Kasumi-1 (cell line): ENCODE data around the gene ABCA10.
"Not testable (repeated sequence)": the region's sequence is repeated elsewhere in the genome, so short reads cannot be mapped to it uniquely, and the experiment has no call there.

Experiments
- DNase-seq, 2 experiments: peaks; one replicate each; lab custom pipeline; 2025; lab: John Stamatoyannopoulos, UW

The ABCA10 gene

DNA sequence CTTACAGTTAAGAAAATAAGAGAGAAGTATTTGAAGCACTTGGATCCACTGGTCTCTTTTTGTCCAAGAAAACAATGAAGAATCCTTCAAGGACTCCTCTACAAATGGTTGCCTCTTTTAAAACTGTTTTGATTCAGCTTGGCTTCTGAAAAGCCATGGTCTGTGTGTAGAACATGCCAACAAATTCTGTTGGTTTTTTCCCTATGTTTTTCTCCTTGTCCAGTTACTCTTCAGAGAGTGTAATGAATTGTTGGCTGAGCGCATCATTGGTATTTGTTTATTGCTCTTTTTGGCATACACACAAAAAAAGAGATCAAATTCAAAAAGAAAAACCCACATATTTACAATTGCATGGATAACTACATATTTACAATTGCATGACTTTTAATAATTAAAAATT is at the start of gene ABCA10:
ABCA10 (minus strand) TSS at position 249 of the 400 bp plus-strand sequence. CDS start 3,466 bp downstream, outside the sequence.
- DNase-seq: no peak

GRCh38 chr17:69276279-69276678 is 47.7 kb upstream of the ABCA10 start:
- DNase-seq: not testable (repeated sequence)

DNA sequence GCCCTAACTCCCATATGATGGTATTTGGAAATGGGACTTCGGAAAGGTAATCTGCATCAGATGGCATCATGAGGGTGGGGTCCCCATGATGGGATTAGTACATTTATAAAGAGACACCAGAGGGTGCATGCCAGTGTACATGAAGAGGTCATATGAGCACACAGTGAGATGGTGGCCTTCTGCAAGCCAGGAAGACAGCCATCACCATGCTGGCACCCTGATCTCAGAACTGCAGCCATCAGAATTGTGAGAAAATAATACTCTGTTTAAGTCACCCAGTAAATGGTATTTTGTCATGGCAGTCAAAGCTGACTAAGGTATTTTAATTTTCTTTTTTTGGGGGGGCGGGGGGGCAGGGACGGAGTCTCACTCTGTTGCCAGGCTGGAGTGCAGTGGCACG is 47.1 kb upstream of the ABCA10 start:
- no peak for DNase-seq

DNA sequence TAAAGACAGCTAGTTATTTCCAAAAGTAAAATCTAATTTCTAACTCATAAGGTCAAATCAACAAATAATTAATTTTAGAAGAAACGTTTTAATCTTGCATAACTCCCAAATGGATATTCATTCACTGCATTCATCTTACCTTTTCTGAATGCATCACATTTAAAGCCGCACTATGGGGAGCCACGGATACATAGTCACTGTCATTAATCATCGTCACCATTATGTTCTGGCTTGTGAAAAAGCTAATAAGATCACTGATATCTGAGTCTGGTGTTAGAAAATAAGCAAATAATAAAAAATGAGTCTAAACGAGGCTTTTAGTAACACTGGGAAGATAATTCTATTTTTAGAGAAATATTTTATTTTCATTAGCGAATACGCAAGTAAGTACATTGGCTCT is 42.4 kb upstream of the ABCA10 start:
- no peak for DNase-seq

DNA sequence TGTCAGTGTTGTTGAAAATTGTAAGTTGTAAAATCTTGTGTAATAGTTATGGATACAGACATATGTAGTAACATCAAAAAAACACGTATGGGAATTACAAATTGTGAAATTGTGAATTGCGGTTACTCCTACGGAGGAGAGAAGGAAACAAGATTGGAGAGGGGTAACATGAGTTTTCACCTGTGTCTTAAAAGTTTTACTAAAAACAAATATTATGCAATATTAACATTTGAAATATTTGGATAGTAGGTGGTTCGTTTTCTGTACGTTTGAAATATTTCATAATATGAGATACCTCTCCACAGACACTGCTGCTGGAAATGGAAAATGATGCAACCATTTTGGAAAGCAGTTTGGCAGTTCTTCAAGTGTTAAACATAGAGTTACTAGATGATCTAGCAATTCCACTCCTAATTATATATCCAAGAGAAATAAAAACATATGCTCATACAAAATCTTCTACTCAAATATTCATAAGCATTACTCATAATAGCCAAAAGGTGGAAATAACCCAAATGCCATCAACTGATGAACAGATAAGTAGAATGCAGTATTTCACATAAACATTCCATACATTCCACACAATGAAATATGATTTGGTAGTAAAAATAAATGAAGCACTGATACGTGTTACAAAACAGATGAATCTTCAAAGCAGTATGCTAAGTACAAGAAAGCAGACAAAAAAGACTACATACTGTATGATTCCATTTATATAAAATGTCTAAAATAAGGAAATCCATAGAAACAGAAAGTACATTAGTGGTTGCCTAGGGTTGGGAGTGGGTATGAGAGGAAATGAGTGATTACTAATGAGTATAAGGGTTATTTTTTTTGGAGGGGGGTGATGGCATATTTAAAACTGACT is 40.7 kb upstream of the ABCA10 start:
- DNase-seq: no peak

DNA sequence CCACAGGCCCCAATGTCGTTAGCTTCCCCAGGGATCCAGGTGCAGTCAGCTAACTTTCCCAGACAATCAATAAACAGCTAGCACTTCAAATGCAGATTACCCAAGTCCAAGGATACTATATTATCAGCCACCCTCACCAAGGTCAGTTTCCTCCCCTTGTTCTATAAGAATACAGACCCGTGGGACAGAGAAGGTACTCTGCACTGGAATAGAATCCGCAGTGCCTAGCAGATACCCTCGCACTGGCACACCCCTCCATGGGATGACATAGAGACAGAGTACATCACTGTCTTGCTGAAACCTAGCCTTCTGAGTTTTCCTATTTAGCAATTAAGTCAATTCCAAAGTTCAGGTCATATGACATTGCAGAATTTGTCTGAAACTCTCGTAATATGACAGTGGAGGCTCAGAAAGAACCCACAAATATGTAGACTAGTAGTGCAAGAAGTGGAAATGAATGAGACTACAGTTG is 40.0 kb upstream of the ABCA10 start:
- no peak for DNase-seq

DNA sequence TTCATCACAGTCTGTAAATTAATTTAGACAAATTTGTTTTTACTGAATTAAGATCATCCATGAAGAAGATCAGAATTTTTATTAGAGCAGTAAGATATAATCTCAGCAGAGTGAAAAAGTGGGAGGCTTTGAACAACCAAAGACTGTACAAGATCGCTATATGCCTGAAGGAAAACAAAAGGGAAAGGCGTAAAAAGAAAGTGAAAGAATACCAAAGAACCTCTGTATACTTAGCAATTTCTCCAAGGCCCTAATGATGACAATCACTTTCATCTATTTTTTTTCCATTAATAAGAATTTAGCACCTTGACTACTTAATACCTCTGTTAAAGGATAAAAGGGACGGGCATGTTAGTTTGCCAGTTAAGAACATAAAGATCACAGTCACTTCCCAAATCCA is 38.6 kb upstream of the ABCA10 start:
- no peak for DNase-seq

DNA sequence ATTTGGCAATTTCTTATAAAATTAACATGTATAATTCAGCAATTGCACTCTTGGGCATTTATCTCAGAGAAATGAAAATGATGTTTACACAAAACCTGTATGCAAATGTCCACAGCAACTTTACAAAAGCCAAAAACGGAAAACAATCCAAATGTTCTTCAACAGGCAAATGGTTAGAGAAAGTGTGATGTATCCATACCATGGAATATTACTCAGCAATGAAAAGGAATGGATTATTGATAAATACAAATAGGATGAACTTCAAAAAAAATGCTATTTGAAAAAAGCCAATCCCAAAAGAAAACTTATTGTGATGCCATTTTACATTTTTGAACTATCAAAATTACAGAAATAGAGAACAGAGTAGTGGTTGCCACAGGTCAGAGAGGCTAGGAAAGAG is 37.2 kb upstream of the ABCA10 start:
- no peak for DNase-seq

DNA sequence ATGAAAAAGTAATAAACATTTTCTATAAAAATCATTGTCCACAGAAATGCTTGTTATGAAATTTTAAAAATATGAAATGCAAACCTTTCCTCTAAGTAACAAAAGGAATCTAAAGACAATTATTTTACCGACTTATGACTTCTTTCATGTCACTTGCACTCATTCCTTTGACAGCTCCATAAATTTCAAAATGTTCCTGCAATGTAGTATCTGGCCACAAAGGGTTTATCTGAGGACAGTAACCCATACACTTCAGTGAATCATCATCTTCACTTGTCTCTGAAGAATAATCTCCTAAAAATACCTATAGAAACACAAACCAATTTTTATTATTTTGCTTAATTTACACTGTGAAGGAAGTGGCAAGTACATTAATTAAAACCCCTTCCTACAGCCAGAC is 25.6 kb upstream of the ABCA10 start:
- DNase-seq: no peak

DNA sequence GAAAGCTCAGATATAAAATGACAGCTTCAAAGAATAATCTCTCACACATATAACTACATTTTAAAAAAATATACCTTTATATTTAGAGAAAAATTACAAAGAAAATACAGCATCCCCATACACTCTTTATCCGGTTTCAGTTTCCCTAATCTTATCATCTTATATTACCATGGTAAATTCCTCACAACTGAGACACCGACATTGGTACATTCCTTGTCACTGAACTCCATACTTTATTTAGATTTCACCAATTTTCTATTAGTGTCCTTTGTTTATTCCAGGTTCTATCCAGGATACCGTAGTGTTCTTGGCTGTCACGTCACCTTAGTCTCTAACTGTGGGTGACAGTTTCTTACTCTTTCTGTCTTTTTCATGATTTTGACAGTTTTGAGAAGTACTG is 22.0 kb upstream of the ABCA10 start:
- no peak for DNase-seq

DNA sequence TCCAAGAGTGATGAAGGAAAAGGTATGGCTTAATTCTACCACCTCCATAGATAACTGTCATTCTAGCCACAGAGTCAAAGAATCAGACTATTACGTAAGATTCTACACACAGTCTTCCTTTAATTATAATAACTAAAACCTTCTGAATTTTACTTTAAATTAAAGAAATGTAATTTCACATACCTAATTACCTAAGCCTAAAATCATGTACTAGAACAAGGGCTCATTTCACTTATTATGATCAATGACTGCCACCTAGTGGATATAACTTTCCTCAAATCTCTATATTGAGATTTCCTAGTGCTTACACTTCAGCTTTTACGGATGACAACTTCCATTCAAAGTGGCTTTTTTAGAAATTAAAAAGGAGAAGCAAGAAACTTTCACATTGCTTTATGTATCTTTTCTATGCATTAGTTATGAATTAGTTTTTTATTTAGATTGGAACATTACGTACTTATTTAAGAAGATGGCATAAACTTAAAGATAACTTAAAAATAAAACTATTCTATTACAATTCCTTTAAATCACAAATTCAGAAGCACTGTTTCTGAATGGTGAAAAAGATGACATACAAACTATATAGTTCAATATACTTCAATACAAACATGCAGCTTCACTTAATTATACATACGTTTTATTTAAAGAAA is 18.2 kb upstream of the ABCA10 start:
- DNase-seq: peak; percentile 81 to 95

- DNase-seq: no peak
These were observed 17.6 kb upstream of the ABCA10 start for GRCh38 chr17:69246202-69246601.

- DNase-seq: no peak
These were observed 17.0 kb upstream of the ABCA10 start for GRCh38 chr17:69245617-69246016.

DNA sequence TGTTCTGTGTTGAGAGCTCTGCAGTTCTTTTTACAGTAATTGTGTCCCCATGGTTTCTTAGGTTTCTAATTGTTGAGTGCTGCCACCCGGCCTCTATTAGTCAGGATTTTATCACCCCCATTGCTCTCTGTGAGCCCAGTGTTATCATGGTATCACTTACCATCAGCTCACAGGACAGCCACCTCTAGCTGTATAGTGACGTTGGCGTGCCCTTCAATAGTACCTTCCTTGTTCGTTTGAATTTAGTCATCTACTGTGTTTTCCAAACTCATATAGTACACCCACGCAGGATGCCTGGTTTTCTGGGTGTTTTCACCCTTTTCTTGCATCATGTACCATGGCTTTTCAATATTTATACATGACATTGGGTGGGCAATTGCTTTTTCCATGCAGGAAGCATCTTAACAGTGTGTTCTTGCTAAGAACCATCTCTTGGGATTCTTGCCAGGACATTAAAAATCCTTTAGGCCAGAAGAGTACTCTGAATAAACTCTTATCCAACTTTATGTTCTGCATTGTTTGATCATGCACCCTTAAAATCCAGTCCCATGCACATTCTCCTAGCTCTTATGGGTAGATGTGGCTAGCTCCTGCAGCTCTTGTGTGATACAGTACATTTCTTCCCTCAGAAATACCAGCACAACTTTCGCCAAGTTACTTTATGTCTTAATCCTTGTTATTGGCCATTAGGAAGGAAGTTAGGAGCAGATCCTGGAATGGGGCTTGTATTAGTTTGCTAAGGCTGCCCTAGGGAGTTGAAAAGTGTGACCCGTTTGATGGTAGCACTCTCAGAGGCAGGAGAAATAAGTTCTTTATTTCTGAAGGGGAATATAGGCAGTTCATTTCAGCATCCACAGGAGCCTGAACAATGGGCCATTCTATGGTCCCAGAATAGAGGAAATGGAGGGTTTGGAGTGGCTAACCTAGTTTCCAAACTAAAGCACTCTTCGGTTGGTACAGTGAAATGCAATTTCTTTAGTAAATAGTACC is 11.3 kb upstream of the ABCA10 start:
- DNase-seq: no peak

DNA sequence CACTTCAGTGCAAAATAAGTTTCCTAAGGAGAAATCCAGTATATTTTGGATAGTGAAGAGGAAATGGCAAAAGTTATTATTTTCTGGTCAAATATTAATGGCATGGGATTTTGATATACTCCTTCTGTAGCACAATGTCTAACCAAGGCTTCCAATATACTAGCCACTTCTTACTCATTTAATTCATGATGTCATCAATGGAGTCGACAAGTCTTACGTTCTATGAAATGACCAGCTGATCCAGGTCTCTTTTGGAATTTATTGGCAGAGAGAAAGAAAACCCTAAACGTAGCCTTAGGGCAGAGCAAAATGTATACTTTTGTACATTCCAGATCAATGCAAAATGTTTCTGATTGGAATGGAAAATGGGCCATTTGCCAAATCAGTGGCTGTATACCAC is 8.3 kb upstream of the ABCA10 start:
- DNase-seq: no peak

DNA sequence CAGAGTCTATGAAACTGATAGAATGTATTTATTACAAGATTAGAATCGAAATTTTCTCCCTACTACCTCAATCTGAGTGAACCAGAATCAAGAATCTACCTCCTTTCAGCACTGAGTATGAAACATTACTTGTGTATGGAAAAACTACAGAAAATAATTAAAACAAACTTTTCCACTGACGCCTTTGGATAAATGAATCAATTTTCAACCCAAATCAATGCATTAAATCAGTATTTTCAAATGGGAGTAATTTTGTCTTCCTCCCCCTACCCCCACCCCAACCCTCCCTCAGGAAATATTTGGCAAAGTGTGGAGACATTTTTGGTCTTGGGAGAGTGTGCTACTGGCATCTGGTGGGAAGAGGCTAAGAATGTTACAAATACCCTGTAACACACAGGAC is 7.8 kb upstream of the ABCA10 start:
- DNase-seq: no peak

DNA sequence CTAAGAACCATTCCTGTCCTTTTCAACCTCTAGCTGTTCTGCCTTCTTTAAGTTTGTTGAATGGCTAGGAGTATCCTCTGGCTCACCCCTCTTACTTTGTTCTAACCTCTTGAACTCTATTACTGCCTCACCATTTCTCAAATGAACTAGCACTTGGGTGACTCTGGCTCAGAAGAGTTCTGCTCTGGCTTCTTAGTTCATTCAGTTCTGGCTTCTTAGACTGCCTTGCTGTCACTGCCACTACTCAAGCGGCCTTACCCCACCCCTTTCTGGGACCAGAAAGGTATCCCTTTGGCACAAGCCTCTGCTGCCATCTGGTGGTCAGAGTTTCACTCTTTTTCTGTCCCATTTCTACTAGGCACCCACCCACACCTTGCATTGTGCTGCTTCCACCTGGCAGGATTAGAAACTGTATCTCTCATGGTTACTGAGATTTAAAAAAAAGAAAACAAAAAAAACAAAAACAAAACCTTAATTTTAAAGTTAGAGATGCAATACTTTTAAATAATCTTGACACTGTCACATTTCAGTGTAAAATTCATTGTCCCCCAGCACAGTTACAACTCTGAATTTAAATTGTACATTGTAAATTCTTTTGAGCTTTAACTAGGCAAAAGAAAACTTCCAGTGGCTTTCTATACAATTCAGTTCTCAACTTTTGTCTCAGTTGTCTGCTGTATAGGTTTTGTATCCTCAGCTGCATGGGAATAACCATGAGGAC is 6.9 kb upstream of the ABCA10 start:
- peak; percentile 88 to 91 for DNase-seq

GRCh38 chr17:69232650-69233049 is 4.0 kb upstream of the ABCA10 start:
- DNase-seq: no peak

- no peak for DNase-seq
These were observed 2.9 kb upstream of the ABCA10 start for GRCh38 chr17:69231521-69231920.

GRCh38 chr17:69230939-69231338 is 2.3 kb upstream of the ABCA10 start:
- no peak for DNase-seq

- peak; percentile 16 to 36 for DNase-seq
These were observed 606 bp downstream of the ABCA10 start for GRCh38 chr17:69228018-69228417.
